Smooth muscle cell (in vitro differentiated cells): Measurements from ENCODE around the gene NSMCE1. TPM values are rescaled to one million over a fixed set of nuclear protein-coding genes. Genes with fewer than 3 reads are reported as not detected.

Experiments used
- DNase-seq: peaks from one replicate; lab custom pipeline; 2025; ENCODE audit not compliant: unreplicated experiment; lab: John Stamatoyannopoulos, UW
- H2AFZ ChIP-seq: fragments of 200-600 bp; sonication (generic); 2 replicates; pipeline ENCODE4 v1.6.0; 2016; ENCODE audit warnings: antibody characterized with exemption, low read depth, mild to moderate bottlenecking
- H3F3A ChIP-seq: fragments of 200-600 bp; sonication (generic); 2 replicates; pipeline ENCODE4 v1.6.0; 2017; ENCODE audit warnings: antibody characterized with exemption, low read depth
- H3K27ac ChIP-seq: fragments of 200-600 bp; sonication (generic); 2 replicates; pipeline ENCODE4 v1.5.1; 2016; ENCODE audit warnings: low read depth, mild to moderate bottlenecking
- H3K27me3 ChIP-seq: fragments of 200-600 bp; sonication (generic); 2 replicates; pipeline ENCODE4 v1.6.1; 2016; ENCODE audit warnings: low read depth, mild to moderate bottlenecking
- H3K36me3 ChIP-seq: fragments of 200-600 bp; sonication (generic); 2 replicates; pipeline ENCODE4 v1.5.1; 2016; ENCODE audit warnings: low read depth
- H3K4me1 ChIP-seq: fragments of 200-600 bp; sonication (generic); 2 replicates; pipeline ENCODE4 v1.5.1; 2016; ENCODE audit warnings: low read depth
- H3K4me2 ChIP-seq: fragments of 200-600 bp; sonication (generic); 2 replicates; pipeline ENCODE4 v1.6.0; 2016; ENCODE audit warnings: mild to moderate bottlenecking
- H3K4me3 ChIP-seq: fragments of 200-600 bp; sonication (generic); 2 replicates; pipeline ENCODE4 v1.5.1; 2016; ENCODE audit warnings: mild to moderate bottlenecking
- H3K79me2 ChIP-seq: fragments of 200-600 bp; sonication (generic); 2 replicates; pipeline ENCODE4 v1.6.0; 2016; ENCODE audit warnings: low read depth, mild to moderate bottlenecking
- H3K9ac ChIP-seq: fragments of 200-600 bp; sonication (generic); 2 replicates; pipeline ENCODE4 v1.6.0; 2016; ENCODE audit warnings: low read depth
- H3K9me3 ChIP-seq: fragments of 200-600 bp; sonication (generic); replicated peaks from 2 replicates; pipeline ENCODE4 v1.5.1; 2016; ENCODE audit warnings: low read depth
- H4K20me1 ChIP-seq: fragments of 200-600 bp; sonication (generic); 2 replicates; pipeline ENCODE4 v1.6.0; 2016; ENCODE audit warnings: low read depth
- CTCF ChIP-seq: fragments of 200-600 bp; sonication (generic); IDR thresholded peaks from 2 replicates; pipeline ENCODE4 v1.5.1; 2017; ENCODE audit warnings: borderline replicate concordance, mild to moderate bottlenecking, antibody characterized with exemption; ENCODE audit not compliant: insufficient read depth, poor library complexity, severe bottlenecking
- WGBS: methylation state at CpG from one replicate; pipeline ENCODE4 v1.1.7; 2016; ENCODE audit warnings: low lambda C conversion rate; 5-methylcytosine and 5-hydroxymethylcytosine counted together
- polyA plus RNA-seq: library from polyadenylated mRNA; unstranded; fragments of >200 nt; fragmentation: Nextera tagmentation; extraction: Ambion mirVana; gene quantifications from 2 replicates; pipeline ENCODE4 v1.2.1, GENCODE V29; 2016
- total RNA-seq: library from RNA; depleted of rRNA; stranded (reverse); fragments of >200 nt; gene quantifications from 2 replicates; pipeline ENCODE4 v1.2.3, GENCODE V29; 2014

The NSMCE1 gene
- total and polyA plus RNA-seq, 2 experiments from 2014 or later, result 36.9 to 59.1 TPM

- 95% methylated on average over 16 of the region's 16 CpGs for WGBS
- Histone ChIP-seq H3K4me2 (no peak overlapping the region), H2AFZ (no peak overlapping the region), H3K27me3 (no peaks in the 10 kb centered on the region), H4K20me1 (no peaks in the 10 kb centered on the region), H3K9ac (no peak overlapping the region), H3K9me3 (no peaks in the 10 kb centered on the region), H3K4me3 (no peak overlapping the region), H3K36me3 (no peaks in the 10 kb centered on the region), H3F3A (no peaks in the 10 kb centered on the region), H3K4me1 (no peaks in the 10 kb centered on the region), H3K27ac (no peak overlapping the region), H3K79me2 (no peaks in the 10 kb centered on the region)
- TF ChIP-seq CTCF, result no peak
- no peak for DNase-seq
Measured at GRCh38 chr16:27230562-27231001, 38.0 kb downstream of the NSMCE1 start.

- Histone ChIP-seq H3K27me3 (no peaks in the 10 kb centered on the region), H3K9me3 (no peaks in the 10 kb centered on the region), H2AFZ (no peak overlapping the region), H3K9ac (no peak overlapping the region), H3K4me2 (no peak overlapping the region), H3K4me3 (no peak overlapping the region), H3K27ac (no peak overlapping the region), H3K36me3 (no peaks in the 10 kb centered on the region), H3K4me1 (no peaks in the 10 kb centered on the region), H4K20me1 (no peaks in the 10 kb centered on the region), H3F3A (no peaks in the 10 kb centered on the region), H3K79me2 (no peaks in the 10 kb centered on the region)
- DNase-seq, result no peak
- no peak for TF ChIP-seq CTCF
- WGBS, result 97% methylated on average over 18 of the region's 18 CpGs
Measured at GRCh38 chr16:27229891-27230470, 38.6 kb downstream of the NSMCE1 start.

- DNase-seq, result no peak
Measured at GRCh38 chr16:27228621-27229501, 39.7 kb downstream of the NSMCE1 start.

More at GRCh38 chr16:27228621-27229501, 39.7 kb downstream of the NSMCE1 start:
- Histone ChIP-seq H3K4me1 (no peaks in the 10 kb centered on the region), H4K20me1 (no peaks in the 10 kb centered on the region), H3K9ac (no peak overlapping the region), H3F3A (no peaks in the 10 kb centered on the region), H3K4me3 (no peak overlapping the region), H3K36me3 (no peaks in the 10 kb centered on the region), H3K79me2 (no peaks in the 10 kb centered on the region), H3K9me3 (no peaks in the 10 kb centered on the region), H3K27ac (no peak overlapping the region), H3K4me2 (no peak overlapping the region), H3K27me3 (no peaks in the 10 kb centered on the region), H2AFZ (no peak overlapping the region)
- WGBS, result 92% methylated on average over 16 of the region's 21 CpGs
- no peak for TF ChIP-seq CTCF
